NB4 (cell line): ENCODE data around the gene PCDHA13.

ENCODE experiments used
- DNase-seq: peaks from one replicate; pipeline ENCODE4 v3.0.0; 2010; ENCODE audit warnings: low read depth
- H3K4me3 ChIP-seq: one replicate; pipeline ENCODE4 v1.5.1; 2011; ENCODE audit warnings: mild to moderate bottlenecking, low read depth, low read length, moderate library complexity
- CTCF ChIP-seq: IDR thresholded peaks from one replicate; pipeline ENCODE4 v1.5.1; 2012; ENCODE audit warnings: low read depth, low read length
- MYC ChIP-seq: IDR thresholded peaks from 2 replicates; pipeline ENCODE4 v1.6.1; 2011; ENCODE audit warnings: low read depth, low read length
- POLR2A ChIP-seq: IDR thresholded peaks from 2 replicates; pipeline ENCODE4 v1.6.1; 2011; ENCODE audit warnings: mild to moderate bottlenecking; ENCODE audit not compliant: insufficient read length; ENCODE audit errors: extremely low read depth
- TF ChIP-seq, protein P1 (sequence below): IDR thresholded peaks from 2 replicates; pipeline ENCODE4 v1.6.1; 2011; ENCODE audit warnings: low read depth, low read length

PCDHA13 gene

GRCh38 chr5:140862441-140863295 is 19.3 kb upstream of the PCDHA13 start:
- TF ChIP-seq POLR2A, result no peak
- no peak for TF ChIP-seq CTCF
- TF ChIP-seq MYC, result no peak
- TF ChIP-seq, protein P1, sequence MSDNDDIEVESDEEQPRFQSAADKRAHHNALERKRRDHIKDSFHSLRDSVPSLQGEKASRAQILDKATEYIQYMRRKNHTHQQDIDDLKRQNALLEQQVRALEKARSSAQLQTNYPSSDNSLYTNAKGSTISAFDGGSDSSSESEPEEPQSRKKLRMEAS, result no peak
- no peak for DNase-seq
- H3K4me3 ChIP-seq, result no peak overlapping the region

- DNase-seq, result peak; percentile 30
- no peak within 1 kb of the TSS for H3K4me3 ChIP-seq
- TF ChIP-seq MYC (no peak), POLR2A (no peak), CTCF (no peak)
- TF ChIP-seq, protein P1, result no peak
Observed at GRCh38 chr5:140868721-140869554, 13.0 kb upstream of the PCDHA13 start, which contains the start of gene PCDHA11. PCDHA11 (plus strand) TSS chr5:140868957; CDS start chr5:140869104, 147 bp downstream.

GRCh38 chr5:140869555-140869886 is 12.4 kb upstream of the PCDHA13 start:
- DNase-seq, result no peak
- TF ChIP-seq MYC, result no peak
- TF ChIP-seq CTCF, result peak; percentile 56
- TF ChIP-seq POLR2A, result no peak
- TF ChIP-seq, protein P1, result no peak
- no peak overlapping the region for H3K4me3 ChIP-seq

DNA sequence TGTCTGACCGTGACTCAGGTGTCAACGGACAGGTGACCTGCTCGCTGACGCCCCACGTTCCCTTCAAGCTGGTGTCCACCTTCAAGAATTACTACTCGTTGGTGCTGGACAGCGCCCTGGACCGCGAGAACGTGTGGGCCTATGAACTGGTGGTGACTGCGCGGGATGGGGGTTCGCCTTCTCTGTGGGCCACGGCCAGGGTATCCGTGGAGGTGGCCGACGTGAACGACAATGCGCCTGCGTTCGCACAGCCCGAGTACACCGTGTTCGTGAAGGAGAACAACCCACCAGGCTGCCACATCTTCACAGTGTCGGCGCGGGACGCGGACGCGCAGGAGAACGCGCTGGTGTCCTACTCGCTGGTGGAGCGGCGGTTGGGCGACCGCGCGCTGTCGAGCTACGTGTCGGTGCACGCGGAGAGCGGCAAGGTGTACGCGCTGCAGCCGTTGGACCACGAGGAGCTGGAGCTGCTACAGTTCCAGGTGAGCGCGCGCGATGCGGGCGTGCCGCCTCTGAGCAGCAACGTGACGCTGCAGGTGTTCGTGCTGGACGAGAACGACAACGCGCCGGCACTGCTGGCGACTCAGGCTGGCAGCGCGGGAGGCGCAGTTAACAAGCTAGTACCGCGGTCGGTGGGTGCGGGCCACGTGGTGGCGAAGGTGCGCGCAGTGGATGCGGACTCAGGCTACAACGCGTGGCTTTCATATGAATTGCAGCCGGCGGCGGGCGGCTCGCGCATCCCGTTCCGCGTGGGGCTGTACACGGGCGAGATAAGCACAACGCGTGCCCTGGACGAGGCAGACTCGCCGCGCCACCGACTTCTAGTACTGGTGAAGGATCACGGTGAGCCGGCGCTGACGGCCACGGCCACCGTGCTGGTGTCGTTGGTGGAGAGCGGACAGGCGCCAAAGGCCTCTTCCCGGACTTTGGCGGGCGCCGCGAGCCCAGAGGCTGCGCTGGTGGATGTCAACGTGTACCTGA is 11.4 kb upstream of the PCDHA13 start:
- H3K4me3 ChIP-seq, result no peak overlapping the region
- TF ChIP-seq CTCF, result no peak
- no peak for TF ChIP-seq POLR2A
- TF ChIP-seq, protein P1, result no peak
- TF ChIP-seq MYC, result no peak
- DNase-seq, result no peak
